ENCODE measurements around the gene OXCT2.
"Not testable (repeated sequence)": the region's sequence is repeated elsewhere in the genome, so short reads cannot be mapped to it uniquely, and the experiment has no call there.

The OXCT2 gene

GRCh38 chr1:39771022-39771532 is at the start of gene OXCT2:
Gene OXCT2 (minus strand): TSS chr1:39771348. CDS start chr1:39771255, 93 bp downstream.
- H3K27ac ChIP-seq; H3K4me3 ChIP-seq; H4K20me1 ChIP-seq; H3K36me3 ChIP-seq; H3K9me3 ChIP-seq (replicated peaks in 1 of 11); H3K9ac ChIP-seq: not testable (repeated sequence)
- H3K27me3 ChIP-seq: peaks cover 7 to 19% (median 12%) of the 10 kb centered on the region in 11 experiments
- H3K4me1 ChIP-seq: peaks cover 12 to 16% (median 13%) of the 10 kb centered on the region in 10 experiments
- peak within 1 kb of the TSS in 7 of 11 experiments; percentile 18 to 62 (median 39); a peak in 8 of 22 replicates for H3K4me2 ChIP-seq

GRCh38 chr1:39819091-39819812 is 48.1 kb upstream of the OXCT2 start:
- H3K27ac ChIP-seq: no peak overlapping the region
- H3K4me2 ChIP-seq: peak overlapping the region in 7 of 11 experiments; percentile 9 to 45 (median 27); a peak in 10 of 22 replicates
- no peaks in the 10 kb centered on the region for H3K27me3 ChIP-seq
- H3K4me1 ChIP-seq: peaks cover 12 to 37% (median 29%) of the 10 kb centered on the region in 10 experiments
- no peak for TF ChIP-seq Cebpa-rat (IDR thresholded peaks at IDR 0.05)
- no peaks in the 10 kb centered on the region for H3K9me3 ChIP-seq (replicated peaks in 1 of 11)
- H3K9ac ChIP-seq: no peak overlapping the region
- no peaks in the 10 kb centered on the region for H3K36me3 ChIP-seq
- no peaks in the 10 kb centered on the region; a peak in 1 of 22 replicates for H4K20me1 ChIP-seq
- no peak overlapping the region for H3K4me3 ChIP-seq

- no peaks in the 10 kb centered on the region; a peak in 1 of 22 replicates for H4K20me1 ChIP-seq
- TF ChIP-seq Cebpa-rat (IDR thresholded peaks at IDR 0.05): no peak
- no peak overlapping the region for H3K4me2 ChIP-seq
Observed at GRCh38 chr1:39818482-39818881, 47.3 kb upstream of the OXCT2 start.

GRCh38 chr1:39817091-39817932 is 46.2 kb upstream of the OXCT2 start:
- H4K20me1 ChIP-seq; H3K27me3 ChIP-seq; H3K36me3 ChIP-seq; H3K9me3 ChIP-seq (replicated peaks in 1 of 11): not testable (repeated sequence)
- Histone ChIP-seq H3K4me3 (peak overlapping the region in 8 of 10 experiments; percentile 3 to 48 (median 25); a peak in 11 of 20 replicates), H3K27ac (peak overlapping the region in 10 of 11 experiments; percentile 34 to 76 (median 56); a peak in 20 of 22 replicates), H3K4me1 (peaks cover 7 to 29% (median 23%) of the 10 kb centered on the region in 10 experiments), H3K4me2 (peak overlapping the region; percentile 12 to 87 (median 66)), H3K9ac (peak overlapping the region in 10 of 11 experiments; percentile 16 to 54 (median 38); a peak in 10 of 22 replicates)

More at GRCh38 chr1:39818482-39818881, 47.3 kb upstream of the OXCT2 start:
- Histone ChIP-seq H3K4me1 (peaks cover 7 to 29% (median 23%) of the 10 kb centered on the region in 10 experiments), H3K9ac (no peak overlapping the region), H3K27ac (no peak overlapping the region), H3K4me3 (no peak overlapping the region), H3K9me3 (replicated peaks in 1 of 11) (no peaks in the 10 kb centered on the region), H3K36me3 (no peaks in the 10 kb centered on the region), H3K27me3 (no peaks in the 10 kb centered on the region)

GRCh38 chr1:39816415-39817090 is 45.4 kb upstream of the OXCT2 start:
- peak overlapping the region in 6 of 11 experiments; percentile 31 to 76 (median 60); a peak in 10 of 22 replicates for H3K27ac ChIP-seq
- no peaks in the 10 kb centered on the region; a peak in 1 of 22 replicates for H4K20me1 ChIP-seq
- H3K9me3 ChIP-seq (replicated peaks in 1 of 11): no peaks in the 10 kb centered on the region
- H3K27me3 ChIP-seq: no peaks in the 10 kb centered on the region
- H3K36me3 ChIP-seq: no peaks in the 10 kb centered on the region
- H3K9ac ChIP-seq: peak overlapping the region in 7 of 11 experiments; percentile 16 to 48 (median 34); a peak in 8 of 22 replicates
- peak overlapping the region in 4 of 10 experiments; percentile 21 to 42 (median 34); a peak in 2 of 20 replicates for H3K4me3 ChIP-seq
- peaks cover 7 to 36% (median 23%) of the 10 kb centered on the region in 10 experiments for H3K4me1 ChIP-seq
- peak overlapping the region; percentile 12 to 87 (median 66); a peak in 21 of 22 replicates for H3K4me2 ChIP-seq
- TF ChIP-seq Cebpa-rat (IDR thresholded peaks at IDR 0.05): no peak

DNA sequence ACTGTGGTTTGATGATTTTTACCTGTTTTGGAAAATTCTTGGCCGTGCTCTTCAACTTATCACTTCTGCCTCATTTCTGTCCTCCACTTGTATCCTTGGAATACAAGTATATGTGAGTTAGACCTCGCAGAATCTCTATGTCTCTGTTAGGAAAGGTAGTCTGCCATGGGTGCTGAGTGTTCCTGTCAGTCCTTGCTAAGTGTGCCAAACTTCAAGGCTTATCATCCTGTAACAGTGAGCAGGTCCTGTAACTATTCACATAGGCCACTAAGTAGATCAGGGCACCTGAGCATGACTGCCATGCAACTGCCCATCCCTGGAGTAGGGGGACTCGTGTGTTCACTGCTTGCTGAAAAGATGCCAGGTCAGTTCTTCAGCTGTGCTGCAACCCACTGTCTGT is 41.8 kb upstream of the OXCT2 start:
- Histone ChIP-seq H4K20me1 (no peaks in the 10 kb centered on the region), H3K27me3 (no peaks in the 10 kb centered on the region), H3K36me3 (no peaks in the 10 kb centered on the region), H3K27ac (no peak overlapping the region), H3K9me3 (replicated peaks in 1 of 11) (peaks cover 0 to 5% (median 4%) of the 10 kb centered on the region in 11 experiments; a peak in 15 of 22 replicates), H3K9ac (no peak overlapping the region), H3K4me1 (peaks cover 6 to 20% (median 15%) of the 10 kb centered on the region in 10 experiments), H3K4me3 (no peak overlapping the region), H3K4me2 (no peak overlapping the region)
- no peak for TF ChIP-seq Cebpa-rat (IDR thresholded peaks at IDR 0.05)

GRCh38 chr1:39808784-39809517 is 37.8 kb upstream of the OXCT2 start:
- Histone ChIP-seq H3K27me3 (no peaks in the 10 kb centered on the region), H3K27ac (no peak overlapping the region), H3K4me1 (peaks cover 0 to 11% (median 6%) of the 10 kb centered on the region in 10 experiments; a peak in 14 of 20 replicates), H3K4me3 (no peak overlapping the region), H3K9ac (no peak overlapping the region), H3K9me3 (replicated peaks in 1 of 11) (peaks cover 20 to 34% (median 26%) of the 10 kb centered on the region in 11 experiments; a peak in 21 of 22 replicates), H4K20me1 (no peaks in the 10 kb centered on the region), H3K36me3 (peaks cover 0 to 15% (median 0%) of the 10 kb centered on the region in 11 experiments; a peak in 5 of 22 replicates), H3K4me2 (no peak overlapping the region)
- no peak for TF ChIP-seq Cebpa-rat (IDR thresholded peaks at IDR 0.05)

GRCh38 chr1:39805385-39805784 is 34.2 kb upstream of the OXCT2 start:
- H3K4me2 ChIP-seq: no peak overlapping the region
- no peaks in the 10 kb centered on the region for H4K20me1 ChIP-seq
- no peak overlapping the region for H3K9ac ChIP-seq
- peaks cover 0 to 15% (median 0%) of the 10 kb centered on the region in 11 experiments; a peak in 5 of 22 replicates for H3K36me3 ChIP-seq
- TF ChIP-seq Cebpa-rat (IDR thresholded peaks at IDR 0.05): no peak
- no peaks in the 10 kb centered on the region for H3K27me3 ChIP-seq
- H3K4me1 ChIP-seq: peaks cover 2 to 32% (median 15%) of the 10 kb centered on the region in 10 experiments; a peak in 19 of 20 replicates
- H3K4me3 ChIP-seq: no peak overlapping the region
- H3K9me3 ChIP-seq (replicated peaks in 1 of 11): peaks cover 20 to 34% (median 26%) of the 10 kb centered on the region in 11 experiments; a peak in 21 of 22 replicates
- H3K27ac ChIP-seq: no peak overlapping the region; a peak in 1 of 22 replicates

Measured in BLaER1 treated with 17β-estradiol and CSF1 and Interleukin-3, amounts not matched to agents 10 nM and 100 nM (cell line).